ENCODE results near the gene MMP15. TPM values are rescaled to one million over a fixed set of nuclear protein-coding genes. Genes with fewer than 3 reads are reported as not detected.

Gene MMP15
- total RNA-seq, 1 donor from 2014 or later = 2.9 TPM

GRCh38 chr16:58030136-58030840, 4.7 kb downstream of the MMP15 start:
- Histone ChIP-seq H3K27me3 (no peaks in the 10 kb centered on the region), H3K36me3 (no peaks in the 10 kb centered on the region), H3K4me3 (no peak overlapping the region), H3K4me1 (peaks cover 31% of the 10 kb centered on the region), H3K9me3 (no peaks in the 10 kb centered on the region), H3K27ac (no peak overlapping the region)
- intact Hi-C loops (cut with DNase I) = no loop called here
- no peak for TF ChIP-seq POLR2AphosphoS5 (IDR thresholded peaks at IDR 0.05; ENCODE audit: insufficient read depth in 1 of 2, low read depth in 1 of 2)
- no peak for TF ChIP-seq POLR2A (IDR thresholded peaks at IDR 0.05)
- no peak for TF ChIP-seq CTCF (IDR thresholded peaks at IDR 0.05)
- DNase-seq (ENCODE audit: extremely low spot score in 2 of 2) = no peak

GRCh38 chr16:58031016-58031800, 5.7 kb downstream of the MMP15 start:
- no peak overlapping the region for H3K27ac ChIP-seq
- H3K9me3 ChIP-seq = no peaks in the 10 kb centered on the region
- H3K4me3 ChIP-seq = no peak overlapping the region
- H3K27me3 ChIP-seq = no peaks in the 10 kb centered on the region
- no peaks in the 10 kb centered on the region for H3K36me3 ChIP-seq
- intact Hi-C loops (cut with DNase I) = no loop called here
- H3K4me1 ChIP-seq = peaks cover 27% of the 10 kb centered on the region
- no peak for DNase-seq (ENCODE audit: extremely low spot score in 2 of 2)
- TF ChIP-seq POLR2AphosphoS5 (IDR thresholded peaks at IDR 0.05; ENCODE audit: insufficient read depth in 1 of 2, low read depth in 1 of 2) (no peak), POLR2A (IDR thresholded peaks at IDR 0.05) (no peak)

DNA sequence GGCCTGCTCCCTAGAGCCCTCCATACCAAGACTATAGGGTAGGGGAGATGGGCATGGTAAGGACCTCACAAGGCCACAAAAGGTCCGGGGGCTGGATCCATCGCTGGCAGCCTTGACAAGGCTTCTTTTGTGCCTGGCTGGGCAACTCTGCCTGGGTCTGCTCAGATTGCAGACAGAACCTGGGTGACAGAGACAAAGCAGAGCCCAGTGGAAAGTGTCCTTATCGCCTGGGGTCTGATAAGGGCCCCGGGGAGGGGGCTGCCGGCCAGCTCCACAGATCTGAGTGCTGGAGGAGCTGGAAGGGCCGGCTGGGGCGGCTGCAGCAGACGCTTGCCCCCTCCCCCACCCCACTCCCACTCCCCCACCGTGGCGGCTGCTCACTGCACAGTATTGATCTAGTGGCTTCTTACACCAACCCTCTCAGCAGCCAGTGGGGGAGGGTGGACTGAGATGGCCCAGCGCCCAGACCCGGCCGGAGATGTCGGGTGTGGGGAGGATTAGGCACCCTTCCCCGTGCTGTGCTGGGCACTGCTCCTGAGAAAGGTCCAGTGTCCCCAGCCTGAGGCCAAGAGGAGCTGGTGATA, 7.2 kb downstream of the MMP15 start:
- Histone ChIP-seq H3K9me3 (no peaks in the 10 kb centered on the region), H3K27ac (no peak overlapping the region), H3K36me3 (no peaks in the 10 kb centered on the region), H3K4me1 (peaks cover 11% of the 10 kb centered on the region), H3K4me3 (no peak overlapping the region), H3K27me3 (no peaks in the 10 kb centered on the region)
- no peak for DNase-seq (ENCODE audit: extremely low spot score in 2 of 2)
- no peak for TF ChIP-seq CTCF (IDR thresholded peaks at IDR 0.05)
- TF ChIP-seq POLR2AphosphoS5 (IDR thresholded peaks at IDR 0.05; ENCODE audit: insufficient read depth in 1 of 2, low read depth in 1 of 2) = no peak
- no peak for TF ChIP-seq POLR2A (IDR thresholded peaks at IDR 0.05)
- intact Hi-C loops (cut with DNase I) = no loop called here

- intact Hi-C loops (cut with DNase I) = no loop called here
- DNase-seq (ENCODE audit: extremely low spot score in 2 of 2) = no peak
- no peak overlapping the region for H3K4me3 ChIP-seq
- H3K9me3 ChIP-seq = no peaks in the 10 kb centered on the region
- H3K27me3 ChIP-seq = no peaks in the 10 kb centered on the region
- TF ChIP-seq CTCF (IDR thresholded peaks at IDR 0.05) (no peak), POLR2AphosphoS5 (IDR thresholded peaks at IDR 0.05; ENCODE audit: insufficient read depth in 1 of 2, low read depth in 1 of 2) (no peak), POLR2A (IDR thresholded peaks at IDR 0.05) (no peak)
- no peaks in the 10 kb centered on the region for H3K36me3 ChIP-seq
- H3K27ac ChIP-seq = no peak overlapping the region
- H3K4me1 ChIP-seq = peaks cover 9% of the 10 kb centered on the region
These were observed 8.7 kb downstream of the MMP15 start for GRCh38 chr16:58034128-58034685.

DNA sequence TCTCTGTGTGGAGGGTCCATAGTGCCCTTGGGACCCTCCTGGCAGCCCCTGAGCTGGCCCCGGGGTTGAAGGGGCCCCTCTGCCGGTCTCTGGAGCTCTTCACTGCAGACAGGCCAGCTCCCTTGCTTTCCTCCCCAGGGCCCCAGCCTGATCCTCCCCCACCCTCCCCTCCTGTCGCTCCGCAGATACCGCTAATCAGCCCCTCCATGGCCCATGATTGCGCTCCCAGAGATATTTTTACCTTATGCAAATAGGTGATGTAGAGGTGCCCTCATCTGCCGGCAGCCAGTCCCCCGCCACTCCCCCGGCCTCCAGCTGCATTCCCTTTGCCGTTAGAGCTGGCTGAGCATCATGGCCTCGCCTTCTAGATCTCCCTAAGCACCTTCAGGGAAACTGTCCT, 9.2 kb downstream of the MMP15 start:
- TF ChIP-seq CTCF (IDR thresholded peaks at IDR 0.05) = no peak
- no peak for TF ChIP-seq POLR2AphosphoS5 (IDR thresholded peaks at IDR 0.05; ENCODE audit: insufficient read depth in 1 of 2, low read depth in 1 of 2)
- no peak for TF ChIP-seq POLR2A (IDR thresholded peaks at IDR 0.05)
- Histone ChIP-seq H3K9me3 (no peaks in the 10 kb centered on the region), H3K27me3 (no peaks in the 10 kb centered on the region), H3K4me3 (no peak overlapping the region), H3K27ac (no peak overlapping the region), H3K4me1 (peaks cover 9% of the 10 kb centered on the region), H3K36me3 (no peaks in the 10 kb centered on the region)
- intact Hi-C loops (cut with DNase I) = no loop called here
- no peak for DNase-seq (ENCODE audit: extremely low spot score in 2 of 2)
